Esophagus (tissue), 2 donors: Measurements from ENCODE around the gene INO80E. TPM values are rescaled to one million over a fixed set of nuclear protein-coding genes. Genes with fewer than 3 reads are reported as not detected.

Source experiments
- H3K27ac ChIP-seq, 2 donors: one replicate each; pipeline ENCODE4 v1.5.1; 2013; ENCODE audit warnings: low read depth in 2 of 2, mild to moderate bottlenecking in 2 of 2, inconsistent platforms in 1 of 2, low read length in 1 of 2, moderate library complexity in 1 of 2
- H3K27me3 ChIP-seq, 2 donors: one replicate each; pipeline ENCODE4 v1.6.1; 2013; ENCODE audit warnings: low read length in 2 of 2, control low read depth in 1 of 2, mild to moderate bottlenecking in 1 of 2; ENCODE audit not compliant: insufficient read depth in 2 of 2, control insufficient read depth in 1 of 2
- H3K36me3 ChIP-seq, 2 donors: one replicate each; pipeline ENCODE4 v1.6.1; 2013; ENCODE audit warnings: low read length in 1 of 2; ENCODE audit not compliant: control insufficient read depth in 2 of 2, insufficient read depth in 2 of 2
- H3K4me1 ChIP-seq, 2 donors: one replicate each; pipeline ENCODE4 v1.6.1; 2013; ENCODE audit warnings: low read length in 1 of 2; ENCODE audit not compliant: control insufficient read depth in 2 of 2, insufficient read depth in 2 of 2
- H3K4me3 ChIP-seq, 2 donors: one replicate each; pipeline ENCODE4 v1.5.1; 2013; ENCODE audit warnings: low read length in 2 of 2, mild to moderate bottlenecking in 2 of 2, low read depth in 1 of 2, moderate library complexity in 1 of 2
- H3K9me3 ChIP-seq, 2 donors: one replicate each; pipeline ENCODE4 v1.6.1; 2013; ENCODE audit warnings: mild to moderate bottlenecking in 2 of 2, low read depth in 1 of 2, low read length in 1 of 2, moderate library complexity in 1 of 2; ENCODE audit not compliant: control insufficient read depth in 2 of 2, insufficient read depth in 1 of 2
- WGBS, 2 donors: extraction: QIAGEN DNeasy Blood & Tissue Kit; methylation state at CpG; one replicate each; pipeline ENCODE4 v1.1.7; 2013; 5-methylcytosine and 5-hydroxymethylcytosine counted together
- polyA plus RNA-seq, 2 donors: library from polyadenylated mRNA; stranded (reverse); fragments of 200-250 nt; gene quantifications; one replicate each; pipeline ENCODE4 v1.2.3, GENCODE V29; 2013
- donor health status: healthy with polysubstance abuse.
- donor health status: Bipolar disorder and iron deficiency.

Gene INO80E
- polyA plus RNA-seq, 2 donors = 46.4 to 82.1 TPM

DNA sequence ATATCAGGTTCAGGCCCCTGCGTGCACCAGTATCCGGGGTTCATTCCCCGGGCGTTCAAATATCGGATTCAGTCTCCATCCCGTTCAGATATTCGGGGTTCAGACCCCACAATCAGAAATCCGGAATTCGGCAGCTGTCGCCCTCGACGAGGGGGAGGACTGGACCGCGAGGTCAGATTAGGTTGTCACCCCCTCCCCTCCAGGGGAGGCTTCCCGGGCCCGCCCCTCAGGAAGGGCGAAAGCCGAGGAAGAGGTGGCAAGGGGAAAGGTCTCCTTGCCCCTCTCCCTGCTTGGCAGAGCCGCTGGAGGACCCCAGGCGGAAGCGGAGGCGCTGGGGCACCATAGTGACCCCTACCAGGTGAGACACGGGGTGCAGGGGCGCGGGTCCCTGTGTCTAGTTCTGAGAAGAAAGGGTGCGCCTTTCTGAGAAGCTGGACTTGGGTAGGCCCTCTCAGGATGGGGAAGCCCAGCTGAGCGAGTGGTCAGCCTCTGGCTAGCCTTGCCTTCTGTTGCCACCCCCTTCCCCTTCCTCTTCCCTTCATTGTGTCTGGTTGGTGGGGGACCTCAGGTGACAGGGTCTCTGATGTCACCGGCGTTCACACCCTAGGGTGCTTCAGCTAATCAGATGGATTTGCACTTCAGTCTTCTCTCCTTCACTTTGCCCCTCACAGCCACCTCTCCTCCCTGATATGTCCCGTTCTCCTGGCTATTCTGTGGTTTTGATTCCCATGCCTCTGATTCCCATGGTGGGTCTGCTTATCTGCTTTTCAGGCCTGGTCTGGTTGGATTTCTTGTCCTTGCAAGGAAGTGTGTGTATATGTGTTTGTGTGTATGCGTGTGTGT is 21.5 kb upstream of the INO80E start:
- peak overlapping the region; percentile 64 to 94 for H3K4me3 ChIP-seq
- H3K36me3 ChIP-seq = peaks cover 14 to 19% of the 10 kb centered on the region in 2 donors
- H3K27me3 ChIP-seq = no peaks in the 10 kb centered on the region
- H3K9me3 ChIP-seq = no peaks in the 10 kb centered on the region
- H3K27ac ChIP-seq = peak overlapping the region; percentile 77 to 96
- WGBS, 2 donors = 2% methylated on average over 30 to 31 of the region's 31 CpGs
- H3K4me1 ChIP-seq = peaks cover 10 to 16% of the 10 kb centered on the region in 2 donors

DNA sequence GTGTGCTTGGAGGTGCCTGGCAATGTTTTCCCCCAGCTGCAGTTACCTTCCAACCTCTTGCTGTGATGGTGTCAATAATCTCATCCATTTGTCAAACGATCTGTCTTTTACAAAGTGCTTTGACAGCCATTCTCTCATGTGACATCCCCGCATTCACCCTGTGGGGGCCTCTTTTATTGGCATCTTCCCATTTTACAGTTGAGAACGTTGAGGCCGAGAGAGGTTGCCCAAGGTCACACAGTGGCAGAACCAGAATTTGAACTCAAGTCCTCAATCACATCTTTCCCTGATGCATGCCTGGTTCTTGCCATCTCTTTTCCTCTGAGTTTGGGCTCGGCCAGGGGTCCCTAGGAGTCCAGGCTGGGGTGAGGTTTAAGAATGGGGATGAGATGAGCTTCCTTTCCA is 20.9 kb upstream of the INO80E start:
- Histone ChIP-seq H3K27me3 (no peaks in the 10 kb centered on the region), H3K4me3 (peak overlapping the region; percentile 64 to 94), H3K36me3 (peaks cover 17 to 21% of the 10 kb centered on the region in 2 donors), H3K27ac (peak overlapping the region in 1 of 2 donors; percentile 96), H3K9me3 (no peaks in the 10 kb centered on the region), H3K4me1 (peaks cover 10 to 16% of the 10 kb centered on the region in 2 donors)
- WGBS, 2 donors = 52 to 55% methylated on average over 5 of the region's 5 CpGs

DNA sequence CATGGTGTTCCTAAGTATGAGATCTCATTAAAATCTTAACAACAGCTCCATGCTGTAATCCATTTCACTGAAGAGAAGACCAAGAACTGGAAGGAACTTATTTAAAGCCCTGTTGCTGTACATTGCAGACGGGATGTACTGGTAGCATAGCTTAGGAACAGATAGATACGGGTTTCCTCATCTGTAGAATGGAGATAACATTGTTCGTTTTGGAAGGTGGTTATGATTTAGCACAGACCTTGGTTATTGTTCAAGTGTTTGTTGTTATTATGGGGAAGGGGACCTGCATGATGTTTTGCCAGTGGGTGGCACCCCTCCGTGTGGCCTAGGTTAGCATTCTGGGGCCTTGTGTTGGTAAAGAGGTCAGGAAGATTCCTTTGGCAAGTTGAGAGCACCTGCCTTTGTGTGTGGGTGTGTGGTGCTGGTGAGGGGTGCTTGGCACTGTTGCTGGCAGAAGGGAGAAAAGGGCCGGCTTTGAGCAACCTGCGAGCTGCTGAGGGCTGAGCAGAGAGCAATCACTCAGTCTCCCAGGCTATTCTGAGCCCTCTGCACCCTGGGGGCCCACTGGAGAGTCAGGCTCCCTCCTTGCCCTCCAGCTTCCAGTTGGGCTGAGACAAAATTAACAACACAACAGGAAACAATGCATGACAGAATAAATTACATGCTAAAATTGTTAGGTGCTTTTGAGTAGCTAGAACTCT is 20.1 kb upstream of the INO80E start:
- no peaks in the 10 kb centered on the region for H3K9me3 ChIP-seq
- H3K27ac ChIP-seq = peak overlapping the region in 1 of 2 donors; percentile 33
- 22 to 29% methylated on average over 5 to 6 of the region's 6 CpGs for WGBS, 2 donors
- no peaks in the 10 kb centered on the region for H3K27me3 ChIP-seq
- peaks cover 17 to 25% of the 10 kb centered on the region in 2 donors for H3K36me3 ChIP-seq
- peaks cover 10 to 16% of the 10 kb centered on the region in 2 donors for H3K4me1 ChIP-seq
- peak overlapping the region in 1 of 2 donors; percentile 94 for H3K4me3 ChIP-seq

DNA sequence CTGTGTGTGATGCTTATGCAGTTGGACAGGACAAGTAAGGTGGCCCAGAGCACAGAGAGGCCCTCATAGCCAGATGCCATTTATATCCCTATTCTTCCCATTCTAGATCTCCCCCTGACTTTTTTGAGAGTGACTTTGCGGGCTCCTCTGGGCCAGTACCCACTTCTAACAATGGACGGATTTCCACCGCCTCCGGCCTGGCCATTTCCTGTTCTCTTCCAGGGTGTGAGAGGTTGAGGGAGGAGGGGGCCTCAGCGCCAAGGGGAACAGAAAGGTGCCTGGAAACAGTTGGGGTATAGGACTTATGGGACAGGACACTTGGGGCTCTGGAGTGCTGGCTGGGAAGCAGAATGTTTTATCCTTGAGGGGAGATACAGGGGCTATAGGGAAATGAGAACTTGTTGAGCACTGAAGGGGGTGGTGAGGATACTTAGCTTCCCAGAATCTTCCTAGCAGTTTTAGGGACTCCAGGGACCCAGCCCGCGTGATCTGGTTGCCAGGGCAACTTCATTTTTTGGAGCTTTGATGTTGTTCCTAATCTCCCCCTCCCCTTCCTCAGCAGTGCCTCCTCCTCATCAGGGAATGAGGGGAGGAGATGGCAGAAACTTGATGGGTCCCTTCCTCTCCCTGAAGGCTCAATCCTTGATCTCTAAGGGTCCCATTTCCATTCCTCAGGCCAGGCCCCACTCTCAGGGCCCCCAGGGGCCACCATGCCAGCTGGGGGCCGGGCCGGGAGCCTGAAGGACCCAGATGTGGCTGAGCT is 18.8 kb upstream of the INO80E start:
- Histone ChIP-seq H3K9me3 (no peaks in the 10 kb centered on the region), H3K27ac (no peak overlapping the region), H3K4me1 (peaks cover 10 to 16% of the 10 kb centered on the region in 2 donors), H3K4me3 (no peak overlapping the region), H3K27me3 (no peaks in the 10 kb centered on the region), H3K36me3 (peaks cover 20 to 30% of the 10 kb centered on the region in 2 donors)
- 80 to 84% methylated on average over 9 of the region's 9 CpGs for WGBS, 2 donors

DNA sequence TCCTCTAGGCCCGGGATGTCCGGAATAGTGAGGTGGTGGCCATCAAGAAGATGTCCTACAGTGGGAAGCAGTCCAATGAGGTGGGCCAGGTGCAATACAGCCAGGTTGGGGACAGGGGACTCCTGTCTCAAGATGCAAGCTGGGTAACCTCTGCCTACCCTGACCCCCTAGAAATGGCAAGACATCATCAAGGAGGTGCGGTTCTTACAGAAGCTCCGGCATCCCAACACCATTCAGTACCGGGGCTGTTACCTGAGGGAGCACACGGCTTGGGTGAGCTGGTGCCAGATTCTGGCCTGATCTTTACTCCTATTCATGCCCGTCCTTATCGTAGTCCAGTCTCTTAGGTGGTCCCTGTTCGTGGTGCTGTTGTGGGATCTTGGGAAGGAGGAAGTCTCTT is 18.0 kb upstream of the INO80E start:
- Histone ChIP-seq H3K27ac (no peak overlapping the region), H3K27me3 (no peaks in the 10 kb centered on the region), H3K4me1 (peaks cover 10 to 16% of the 10 kb centered on the region in 2 donors), H3K9me3 (no peaks in the 10 kb centered on the region), H3K36me3 (peaks cover 25 to 38% of the 10 kb centered on the region in 2 donors), H3K4me3 (no peak overlapping the region)
- 93 to 95% methylated on average over 9 of the region's 9 CpGs for WGBS, 2 donors

DNA sequence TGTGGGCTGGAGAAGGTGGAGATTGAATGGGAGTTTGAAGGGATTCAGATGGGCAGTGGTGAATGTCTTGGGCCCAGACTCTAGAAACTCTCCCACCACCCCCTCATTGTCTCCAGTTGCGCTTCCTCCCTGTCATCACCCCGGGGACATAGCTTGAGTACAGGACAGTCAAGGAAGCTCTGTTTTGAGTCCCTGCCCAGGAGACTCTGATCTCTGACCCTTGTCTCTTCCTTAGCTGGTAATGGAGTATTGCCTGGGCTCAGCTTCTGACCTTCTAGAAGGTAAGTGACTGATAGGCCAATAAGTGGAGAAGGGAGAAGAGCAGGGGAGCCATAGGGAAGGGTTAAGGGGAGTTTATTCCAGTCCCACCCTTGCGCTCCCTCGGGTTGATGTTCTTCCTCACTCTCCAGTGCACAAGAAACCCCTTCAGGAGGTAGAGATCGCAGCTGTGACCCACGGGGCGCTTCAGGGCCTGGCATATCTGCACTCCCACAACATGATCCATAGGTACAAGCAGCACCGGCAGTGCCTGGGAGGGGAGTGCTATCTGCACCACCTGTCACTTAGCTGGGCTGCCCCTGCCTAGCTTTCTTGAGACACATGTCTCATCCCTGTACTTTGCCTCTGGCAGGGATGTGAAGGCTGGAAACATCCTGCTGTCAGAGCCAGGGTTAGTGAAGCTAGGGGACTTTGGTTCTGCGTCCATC is 17.3 kb upstream of the INO80E start:
- Histone ChIP-seq H3K27me3 (no peaks in the 10 kb centered on the region), H3K4me1 (peaks cover 7 to 16% of the 10 kb centered on the region in 2 donors), H3K9me3 (no peaks in the 10 kb centered on the region), H3K27ac (no peak overlapping the region), H3K4me3 (no peak overlapping the region), H3K36me3 (peaks cover 31 to 44% of the 10 kb centered on the region in 2 donors)
- WGBS, 2 donors = 90% methylated on average over 9 of the region's 9 CpGs

DNA sequence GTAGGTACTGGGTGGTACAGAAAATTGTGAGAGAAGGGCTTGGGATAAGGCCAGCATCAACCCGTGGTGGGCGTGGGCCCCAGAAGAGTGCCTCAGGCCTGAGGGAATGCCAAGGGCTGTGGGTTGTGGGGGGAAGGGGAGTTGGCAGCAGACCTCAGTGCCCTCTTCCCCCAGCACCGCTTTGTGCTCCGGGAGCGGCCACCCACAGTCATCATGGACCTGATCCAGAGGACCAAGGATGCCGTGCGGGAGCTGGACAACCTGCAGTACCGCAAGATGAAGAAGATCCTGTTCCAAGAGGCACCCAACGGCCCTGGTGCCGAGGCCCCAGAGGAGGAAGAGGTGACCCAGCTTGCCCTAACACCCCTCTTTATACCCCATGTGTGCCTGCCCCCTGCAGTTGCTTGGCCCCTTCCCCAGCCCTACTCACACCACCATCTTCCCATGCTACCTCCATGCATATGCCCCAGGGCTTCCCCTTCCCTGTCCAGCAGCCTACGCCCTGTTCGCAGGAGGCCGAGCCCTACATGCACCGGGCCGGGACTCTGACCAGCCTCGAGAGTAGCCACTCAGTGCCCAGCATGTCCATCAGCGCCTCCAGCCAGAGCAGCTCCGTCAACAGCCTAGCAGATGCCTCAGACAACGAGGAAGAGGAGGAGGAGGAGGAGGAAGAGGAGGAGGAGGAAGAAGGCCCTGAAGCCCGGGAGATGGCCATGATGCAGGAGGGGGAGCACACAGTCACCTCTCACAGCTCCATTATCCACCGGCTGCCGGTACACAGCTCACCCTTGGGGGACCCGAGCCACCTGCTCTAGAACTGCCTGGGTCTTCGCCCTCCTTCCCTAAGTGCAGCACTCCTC is 13.3 kb upstream of the INO80E start:
- Histone ChIP-seq H3K4me1 (no peaks in the 10 kb centered on the region), H3K27me3 (no peaks in the 10 kb centered on the region), H3K9me3 (no peaks in the 10 kb centered on the region), H3K4me3 (no peak overlapping the region), H3K27ac (no peak overlapping the region), H3K36me3 (peaks cover 45 to 79% of the 10 kb centered on the region in 2 donors)
- WGBS, 2 donors = 86 to 88% methylated on average over 21 to 24 of the region's 24 CpGs

DNA sequence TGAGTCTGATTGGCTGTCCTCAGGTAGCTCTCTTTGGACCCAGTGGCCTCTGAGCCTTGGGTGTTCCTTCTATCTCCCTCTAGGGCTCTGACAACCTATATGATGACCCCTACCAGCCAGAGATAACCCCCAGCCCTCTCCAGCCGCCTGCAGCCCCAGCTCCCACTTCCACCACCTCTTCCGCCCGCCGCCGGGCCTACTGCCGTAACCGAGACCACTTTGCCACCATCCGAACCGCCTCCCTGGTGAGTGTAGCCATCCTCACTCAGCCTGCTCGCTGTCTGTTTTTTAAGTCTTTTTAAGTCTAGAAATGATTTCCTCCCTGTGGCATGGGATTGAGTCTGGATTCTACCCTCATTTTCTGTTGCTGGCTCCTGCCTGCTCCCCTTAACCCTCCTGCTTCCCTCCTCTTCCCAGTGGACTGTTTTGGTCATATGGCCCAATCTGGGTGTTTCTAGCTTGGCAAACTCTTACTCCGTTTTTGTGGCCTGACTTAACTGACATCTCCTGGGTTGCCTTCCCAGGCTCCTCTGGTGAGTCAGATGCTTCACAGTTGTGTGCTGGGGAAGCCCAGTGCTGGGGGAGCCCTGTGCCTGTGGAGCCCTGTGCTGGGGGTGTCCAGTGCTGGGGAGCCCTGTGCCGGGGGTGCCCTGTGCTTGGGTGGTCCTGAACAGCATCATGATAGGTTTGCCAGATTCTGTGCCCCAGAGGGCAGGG is 12.5 kb upstream of the INO80E start:
- peaks cover 37 to 79% of the 10 kb centered on the region in 2 donors for H3K36me3 ChIP-seq
- no peak overlapping the region for H3K4me3 ChIP-seq
- no peak overlapping the region for H3K27ac ChIP-seq
- no peaks in the 10 kb centered on the region for H3K4me1 ChIP-seq
- no peaks in the 10 kb centered on the region for H3K27me3 ChIP-seq
- no peaks in the 10 kb centered on the region for H3K9me3 ChIP-seq
- WGBS, 2 donors = 86 to 89% methylated on average over 12 of the region's 12 CpGs
